Measurements from ENCODE around the gene PTPRH. TPM values are rescaled to one million over a fixed set of nuclear protein-coding genes. Genes with fewer than 3 reads are reported as not detected.

PTPRH gene
- total RNA-seq, 4 donors from 2014 or later = 0.54 to 4.0 (median 1.4) TPM

DNA sequence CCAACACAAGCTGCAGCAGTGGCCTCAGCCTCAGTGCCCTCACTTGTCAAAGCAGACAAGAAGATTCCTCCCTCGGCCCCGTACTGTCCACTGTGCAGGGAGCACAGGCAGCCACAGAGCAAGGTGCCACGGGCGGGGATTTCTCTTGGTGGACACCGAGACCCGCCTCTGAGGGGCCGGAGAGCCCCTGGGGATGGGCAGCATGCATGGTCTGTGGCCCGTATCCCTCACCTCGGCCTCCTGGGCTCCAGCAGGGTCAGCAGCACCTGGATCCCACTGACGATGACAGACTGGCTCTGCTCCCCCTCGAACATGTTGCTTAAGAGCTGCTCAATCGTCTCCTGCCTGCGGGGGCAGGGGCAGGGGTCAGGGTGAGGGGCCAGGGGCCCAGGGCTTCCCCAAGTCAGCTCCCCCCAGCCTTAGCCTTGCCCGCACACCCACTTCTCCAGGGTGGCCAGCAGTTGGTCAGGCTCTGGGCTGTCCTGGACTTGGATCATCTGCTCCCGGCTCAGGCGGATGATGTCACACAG is 32.7 kb upstream of the PTPRH start:
- Histone ChIP-seq H3K4me3 (no peak overlapping the region), H3K9me3 (no peaks in the 10 kb centered on the region), H3K27ac (no peak overlapping the region), H3K4me1 (peaks cover 0 to 1% (median 0%) of the 10 kb centered on the region in 3 donors), H3K27me3 (no peaks in the 10 kb centered on the region), H3K36me3 (peaks cover 0 to 100% of the 10 kb centered on the region in 2 donors)
- WGBS, 2 donors (ENCODE audit: low coverage in 1 of 2) = 100% methylated on average over 1 of the region's 16 CpGs; no CpG with 5 or more reads in 1 of the 2 donors
- TF ChIP-seq EP300 (IDR thresholded peaks at IDR 0.05) (no peak), POLR2AphosphoS5 (IDR thresholded peaks at IDR 0.05) (no peak), POLR2A (IDR thresholded peaks at IDR 0.05) (no peak)
- TF ChIP-seq, protein P1, sequence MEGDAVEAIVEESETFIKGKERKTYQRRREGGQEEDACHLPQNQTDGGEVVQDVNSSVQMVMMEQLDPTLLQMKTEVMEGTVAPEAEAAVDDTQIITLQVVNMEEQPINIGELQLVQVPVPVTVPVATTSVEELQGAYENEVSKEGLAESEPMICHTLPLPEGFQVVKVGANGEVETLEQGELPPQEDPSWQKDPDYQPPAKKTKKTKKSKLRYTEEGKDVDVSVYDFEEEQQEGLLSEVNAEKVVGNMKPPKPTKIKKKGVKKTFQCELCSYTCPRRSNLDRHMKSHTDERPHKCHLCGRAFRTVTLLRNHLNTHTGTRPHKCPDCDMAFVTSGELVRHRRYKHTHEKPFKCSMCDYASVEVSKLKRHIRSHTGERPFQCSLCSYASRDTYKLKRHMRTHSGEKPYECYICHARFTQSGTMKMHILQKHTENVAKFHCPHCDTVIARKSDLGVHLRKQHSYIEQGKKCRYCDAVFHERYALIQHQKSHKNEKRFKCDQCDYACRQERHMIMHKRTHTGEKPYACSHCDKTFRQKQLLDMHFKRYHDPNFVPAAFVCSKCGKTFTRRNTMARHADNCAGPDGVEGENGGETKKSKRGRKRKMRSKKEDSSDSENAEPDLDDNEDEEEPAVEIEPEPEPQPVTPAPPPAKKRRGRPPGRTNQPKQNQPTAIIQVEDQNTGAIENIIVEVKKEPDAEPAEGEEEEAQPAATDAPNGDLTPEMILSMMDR (IDR thresholded peaks at IDR 0.05) = no peak
- ATAC-seq = no peak

GRCh38 chr19:55241143-55241934 is 32.0 kb upstream of the PTPRH start:
- no peaks in the 10 kb centered on the region for H3K4me1 ChIP-seq
- no peaks in the 10 kb centered on the region for H3K27me3 ChIP-seq
- no peak overlapping the region for H3K27ac ChIP-seq
- H3K36me3 ChIP-seq = peaks cover 0 to 100% of the 10 kb centered on the region in 2 donors
- no peak for TF ChIP-seq EP300 (IDR thresholded peaks at IDR 0.05)
- TF ChIP-seq POLR2AphosphoS5 (IDR thresholded peaks at IDR 0.05) = no peak
- TF ChIP-seq, protein P1 (IDR thresholded peaks at IDR 0.05) = no peak
- no peak for TF ChIP-seq POLR2A (IDR thresholded peaks at IDR 0.05)
- H3K9me3 ChIP-seq = no peaks in the 10 kb centered on the region
- 87 to 100% methylated on average over 1 to 3 of the region's 37 CpGs for WGBS, 2 donors (ENCODE audit: low coverage in 1 of 2)
- no peak for ATAC-seq
- no peak overlapping the region for H3K4me3 ChIP-seq

GRCh38 chr19:55240713-55241020 is 31.4 kb upstream of the PTPRH start:
- WGBS, 2 donors (ENCODE audit: low coverage in 1 of 2) = 80% methylated on average over 2 of the region's 6 CpGs; no CpG with 5 or more reads in 1 of the 2 donors
- Histone ChIP-seq H3K9me3 (no peaks in the 10 kb centered on the region), H3K27ac (no peak overlapping the region), H3K4me1 (no peaks in the 10 kb centered on the region), H3K4me3 (no peak overlapping the region), H3K36me3 (peaks cover 0 to 100% of the 10 kb centered on the region in 2 donors), H3K27me3 (no peaks in the 10 kb centered on the region)
- TF ChIP-seq EP300 (IDR thresholded peaks at IDR 0.05) = no peak
- TF ChIP-seq, protein P1 (IDR thresholded peaks at IDR 0.05) = no peak
- TF ChIP-seq POLR2AphosphoS5 (IDR thresholded peaks at IDR 0.05) = no peak
- no peak for TF ChIP-seq POLR2A (IDR thresholded peaks at IDR 0.05)
- no peak for ATAC-seq

GRCh38 chr19:55239004-55239403 is 29.7 kb upstream of the PTPRH start:
- Histone ChIP-seq H3K36me3 (peaks cover 0 to 99% of the 10 kb centered on the region in 2 donors), H3K27me3 (no peaks in the 10 kb centered on the region), H3K4me1 (no peaks in the 10 kb centered on the region), H3K9me3 (no peaks in the 10 kb centered on the region), H3K27ac (no peak overlapping the region), H3K4me3 (no peak overlapping the region)
- ATAC-seq = no peak
- TF ChIP-seq EP300 (IDR thresholded peaks at IDR 0.05) (no peak), POLR2AphosphoS5 (IDR thresholded peaks at IDR 0.05) (no peak), POLR2A (IDR thresholded peaks at IDR 0.05) (no peak)
- TF ChIP-seq, protein P1 (IDR thresholded peaks at IDR 0.05) = no peak
- WGBS, 2 donors (ENCODE audit: low coverage in 1 of 2) = 100% methylated on average over 1 of the region's 12 CpGs; no CpG with 5 or more reads in 1 of the 2 donors

DNA sequence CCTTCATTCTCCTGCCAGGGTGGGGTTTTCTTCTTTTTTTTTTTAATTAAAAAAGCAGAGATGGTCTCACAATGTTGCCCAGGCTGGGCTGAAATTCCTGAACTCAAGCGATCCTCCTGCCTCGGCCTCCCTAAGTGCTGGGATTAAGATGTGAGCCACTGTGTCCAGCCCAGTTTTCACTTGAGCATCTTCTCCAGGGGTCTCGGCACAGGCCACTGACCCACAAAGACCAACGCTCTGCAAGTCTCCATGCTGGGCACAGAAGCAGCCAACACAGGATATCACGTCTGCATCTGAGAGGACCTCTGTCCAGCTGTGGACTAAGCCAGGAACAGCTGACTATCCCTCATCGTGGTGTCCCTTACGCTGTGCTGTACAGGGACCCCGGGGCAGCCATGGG is 28.7 kb upstream of the PTPRH start:
- no peak overlapping the region for H3K4me3 ChIP-seq
- H3K27me3 ChIP-seq = no peaks in the 10 kb centered on the region
- 100% methylated on average over 2 of the region's 8 CpGs; no CpG with 5 or more reads in 1 of the 2 donors for WGBS, 2 donors (ENCODE audit: low coverage in 1 of 2)
- TF ChIP-seq POLR2AphosphoS5 (IDR thresholded peaks at IDR 0.05) (no peak), EP300 (IDR thresholded peaks at IDR 0.05) (no peak), POLR2A (IDR thresholded peaks at IDR 0.05) (no peak)
- TF ChIP-seq, protein P1 (IDR thresholded peaks at IDR 0.05) = no peak
- H3K4me1 ChIP-seq = no peaks in the 10 kb centered on the region
- no peak for ATAC-seq
- peaks cover 0 to 99% of the 10 kb centered on the region in 2 donors for H3K36me3 ChIP-seq
- H3K9me3 ChIP-seq = no peaks in the 10 kb centered on the region
- H3K27ac ChIP-seq = no peak overlapping the region

Measured in gastroesophageal sphincter (tissue), 4 donors.